ENCODE measurements around the gene PHB1. TPM values are rescaled to one million over a fixed set of nuclear protein-coding genes. Genes with fewer than 3 reads are reported as not detected.

Gene PHB1
- total RNA-seq, 1 experiment from 2014 or later = 325 TPM

GRCh38 chr17:49388290-49388640, 26.4 kb downstream of the PHB1 start:
- Histone ChIP-seq H3K27me3 (ENCODE audit: insufficient read depth, low read length) (no peaks in the 10 kb centered on the region), H2BK15ac (ENCODE audit: low read depth, low read length) (no peak overlapping the region), H2AK5ac (ENCODE audit: insufficient read length, low read length) (no peak overlapping the region), H3K14ac (ENCODE audit: insufficient read depth, low read length) (no peak overlapping the region), H2AFZ (ENCODE audit: low read length) (no peak overlapping the region), H3K9me3 (ENCODE audit: control insufficient read depth, low read depth, low read length) (no peaks in the 10 kb centered on the region), H4K20me1 (ENCODE audit: control insufficient read depth, insufficient read depth, insufficient read length) (no peaks in the 10 kb centered on the region), H2BK120ac (ENCODE audit: low read depth, low read length, poor library complexity, severe bottlenecking) (no peak overlapping the region), H4K5ac (ENCODE audit: insufficient read length, low read depth, low read length) (no peak overlapping the region), H2BK12ac (ENCODE audit: insufficient read length, low read depth, low read length) (no peak overlapping the region), H3K4me1 (ENCODE audit: insufficient read depth, low read length) (no peaks in the 10 kb centered on the region), H3K18ac (ENCODE audit: insufficient read length, low read depth, low read length) (no peak overlapping the region), H2BK20ac (ENCODE audit: low read depth, low read length, poor library complexity, severe bottlenecking) (no peak overlapping the region), H4K91ac (ENCODE audit: insufficient read length, low read depth, low read length) (no peak overlapping the region), H4K8ac (replicated peaks; ENCODE audit: insufficient read length, low read depth, low read length) (no peak overlapping the region), H3K23me2 (ENCODE audit: insufficient read length, low read depth, low read length, poor library complexity, severe bottlenecking) (no peaks in the 10 kb centered on the region), H3T11ph (ENCODE audit: low read length) (no peak overlapping the region), H3K4ac (ENCODE audit: low read depth, low read length) (no peak overlapping the region), H3K27ac (ENCODE audit: insufficient read length, low read depth, low read length) (no peak overlapping the region), H3K79me1 (ENCODE audit: insufficient read depth, low read depth, low read length, poor library complexity, severe bottlenecking) (no peaks in the 10 kb centered on the region), H2BK5ac (ENCODE audit: insufficient read length, low read length) (no peak overlapping the region), H3K79me2 (ENCODE audit: insufficient read depth, low read length) (no peaks in the 10 kb centered on the region), H3K4me2 (ENCODE audit: insufficient read depth, insufficient read length, low read length) (no peak overlapping the region), H3K23ac (ENCODE audit: insufficient read length, low read depth, low read length) (no peak overlapping the region), H3K56ac (ENCODE audit: insufficient read length, low read depth, low read length) (no peak overlapping the region), H3K9ac (ENCODE audit: extremely low read depth, insufficient read length, low read length) (no peak overlapping the region)
- no CpG with 5 or more reads among the region's 6 CpGs for WGBS (ENCODE audit: extremely low coverage, insufficient read length, low lambda C conversion rate)
- no peaks in the 10 kb centered on the region for H3K36me3 Mint-ChIP-seq (ENCODE audit: insufficient read depth in 1 of 3, low read depth in 3 of 3)
- H3K9me3 Mint-ChIP-seq = no peaks in the 10 kb centered on the region
- no peak overlapping the region for H3K4me3 Mint-ChIP-seq
- TF ChIP-seq CTCF (conservative IDR thresholded peaks at IDR 0.05) = no peak
- DNase-seq = no peak
- peaks cover 0 to 8% of the 10 kb centered on the region in 2 experiments; a peak in 1 of 4 replicates for H3K4me1 Mint-ChIP-seq
- no peak overlapping the region for H3K27ac Mint-ChIP-seq
- no peaks in the 10 kb centered on the region; the same call in 1 of the 2 replicates for H3K27me3 Mint-ChIP-seq (ENCODE audit: low read depth)

Measured in H9 (cell line).